A549 (cell line): ENCODE results near the gene WDR48.

Experiments used
- POLR2A ChIP-seq: IDR thresholded peaks from 2 replicates; pipeline ENCODE4 v1.6.1; 2012; ENCODE audit warnings: mild to moderate bottlenecking, low read length
- TF ChIP-seq, protein P1 (sequence below): fragments of >200 bp; sonication (Bioruptor Twin); formaldehyde crosslinking; IDR thresholded peaks from 3 replicates; pipeline ENCODE4 v1.5.1; 2016

DNA sequence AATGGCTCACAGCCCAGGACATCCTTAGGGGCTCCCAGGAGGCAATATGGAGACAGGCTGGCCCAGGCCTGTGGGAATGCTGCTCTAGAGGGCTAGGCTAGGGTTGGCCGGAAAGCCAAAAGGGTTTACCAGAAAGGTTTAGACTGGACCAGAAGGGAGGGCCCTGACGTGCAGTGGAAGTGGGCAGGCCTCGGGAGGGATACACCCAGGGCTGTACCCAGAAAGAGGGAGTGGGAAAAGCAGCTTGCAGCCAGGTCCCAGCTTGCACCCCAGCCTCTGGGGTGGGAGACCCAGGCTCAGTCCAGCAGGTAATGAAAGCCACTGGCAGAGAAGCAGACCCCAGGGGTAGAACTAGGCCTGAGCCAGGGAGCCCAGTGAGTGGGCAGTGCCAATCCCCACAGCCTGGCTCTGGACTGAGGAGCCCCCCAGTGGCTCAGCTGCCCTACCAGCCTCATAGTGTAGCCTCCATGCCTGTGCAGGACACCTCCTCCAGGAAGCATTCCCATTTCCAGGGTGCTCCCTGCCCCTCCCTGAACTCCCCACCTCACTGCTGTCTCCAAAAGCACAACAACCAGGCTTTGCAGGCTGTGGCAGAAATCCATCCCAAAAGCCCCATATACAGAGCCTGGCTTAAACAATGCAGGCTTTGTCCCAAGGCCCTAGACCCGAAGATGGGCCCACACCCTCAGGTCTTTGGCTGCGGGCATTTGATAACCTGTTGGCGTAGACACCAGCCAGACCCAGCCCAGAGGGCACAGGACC, 52.2 kb downstream of the WDR48 start:
- TF ChIP-seq, protein P1, sequence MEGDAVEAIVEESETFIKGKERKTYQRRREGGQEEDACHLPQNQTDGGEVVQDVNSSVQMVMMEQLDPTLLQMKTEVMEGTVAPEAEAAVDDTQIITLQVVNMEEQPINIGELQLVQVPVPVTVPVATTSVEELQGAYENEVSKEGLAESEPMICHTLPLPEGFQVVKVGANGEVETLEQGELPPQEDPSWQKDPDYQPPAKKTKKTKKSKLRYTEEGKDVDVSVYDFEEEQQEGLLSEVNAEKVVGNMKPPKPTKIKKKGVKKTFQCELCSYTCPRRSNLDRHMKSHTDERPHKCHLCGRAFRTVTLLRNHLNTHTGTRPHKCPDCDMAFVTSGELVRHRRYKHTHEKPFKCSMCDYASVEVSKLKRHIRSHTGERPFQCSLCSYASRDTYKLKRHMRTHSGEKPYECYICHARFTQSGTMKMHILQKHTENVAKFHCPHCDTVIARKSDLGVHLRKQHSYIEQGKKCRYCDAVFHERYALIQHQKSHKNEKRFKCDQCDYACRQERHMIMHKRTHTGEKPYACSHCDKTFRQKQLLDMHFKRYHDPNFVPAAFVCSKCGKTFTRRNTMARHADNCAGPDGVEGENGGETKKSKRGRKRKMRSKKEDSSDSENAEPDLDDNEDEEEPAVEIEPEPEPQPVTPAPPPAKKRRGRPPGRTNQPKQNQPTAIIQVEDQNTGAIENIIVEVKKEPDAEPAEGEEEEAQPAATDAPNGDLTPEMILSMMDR: no peak
- no peak for TF ChIP-seq POLR2A
